ENCODE data around the gene PTGR2.
"Not testable (repeated sequence)": the region's sequence is repeated elsewhere in the genome, so short reads cannot be mapped to it uniquely, and the experiment has no call there.

PTGR2 gene

GRCh38 chr14:73829526-73830431, 21.9 kb upstream of the PTGR2 start:
- no peak for DNase-seq
- intact Hi-C loops (cut with DNase I) = loop anchor here (10.0 kb wide), 1 partner anchor 75 kb away; no protein-coding TSS in a partner anchor

- intact Hi-C loops (cut with DNase I) = no loop called here
- no peak for DNase-seq
Observed at GRCh38 chr14:73833034-73833433, 18.6 kb upstream of the PTGR2 start.

GRCh38 chr14:73833530-73834260, 17.9 kb upstream of the PTGR2 start:
- intact Hi-C loops (cut with DNase I) = no loop called here

GRCh38 chr14:73834261-73834625, 17.4 kb upstream of the PTGR2 start:
- no peak for DNase-seq
- intact Hi-C loops (cut with DNase I) = no loop called here

More at GRCh38 chr14:73833530-73834260, 17.9 kb upstream of the PTGR2 start:
- DNase-seq = peak in 6 of 10 donors; percentile 12 to 87 (median 38)

GRCh38 chr14:73838293-73839034, 13.2 kb upstream of the PTGR2 start:
- intact Hi-C loops (cut with DNase I) = not testable (repeated sequence)

GRCh38 chr14:73842201-73842600, 9.4 kb upstream of the PTGR2 start:
- intact Hi-C loops (cut with DNase I) = no loop called here
- DNase-seq = no peak

More at GRCh38 chr14:73838293-73839034, 13.2 kb upstream of the PTGR2 start:
- not testable (repeated sequence) for DNase-seq

GRCh38 chr14:73842851-73843250, 8.8 kb upstream of the PTGR2 start:
- intact Hi-C loops (cut with DNase I) = no loop called here
- DNase-seq = no peak

GRCh38 chr14:73843296-73843695, 8.3 kb upstream of the PTGR2 start:
- intact Hi-C loops (cut with DNase I) = no loop called here

GRCh38 chr14:73846947-73847346, 4.7 kb upstream of the PTGR2 start:
- DNase-seq = peak in 1 of 10 donors; percentile 2
- intact Hi-C loops (cut with DNase I) = no loop called here

More at GRCh38 chr14:73843296-73843695, 8.3 kb upstream of the PTGR2 start:
- no peak for DNase-seq

GRCh38 chr14:73851000-73851399, 631 bp upstream of the PTGR2 start:
- no peak for DNase-seq
- intact Hi-C loops (cut with DNase I) = no loop called here

GRCh38 chr14:73859145-73859544, 7.5 kb downstream of the PTGR2 start:
- DNase-seq = no peak
- intact Hi-C loops (cut with DNase I) = no loop called here

GRCh38 chr14:73861073-73861472, 9.4 kb downstream of the PTGR2 start:
- intact Hi-C loops (cut with DNase I) = no loop called here
- DNase-seq = no peak

GRCh38 chr14:73862480-73862879, 10.8 kb downstream of the PTGR2 start:
- intact Hi-C loops (cut with DNase I) = no loop called here
- peak in 1 of 10 donors; percentile 9 for DNase-seq

- no peak for DNase-seq
- intact Hi-C loops (cut with DNase I) = no loop called here
Observed at GRCh38 chr14:73863209-73863608, 11.6 kb downstream of the PTGR2 start.

- intact Hi-C loops (cut with DNase I) = no loop called here
- DNase-seq = no peak
Observed at GRCh38 chr14:73865534-73866113, 14.0 kb downstream of the PTGR2 start.

GRCh38 chr14:73869754-73870153, 18.1 kb downstream of the PTGR2 start:
- peak in 1 of 10 donors; percentile 31 for DNase-seq
- intact Hi-C loops (cut with DNase I) = not testable (repeated sequence)

GRCh38 chr14:73870525-73871235, 19.0 kb downstream of the PTGR2 start:
- no peak for DNase-seq
- intact Hi-C loops (cut with DNase I) = no loop called here

- intact Hi-C loops (cut with DNase I) = no loop called here
- no peak for DNase-seq
Observed at GRCh38 chr14:73873660-73874059, 22.0 kb downstream of the PTGR2 start.

- intact Hi-C loops (cut with DNase I) = no loop called here
- DNase-seq = no peak
Observed at GRCh38 chr14:73877790-73878189, 26.2 kb downstream of the PTGR2 start.

GRCh38 chr14:73878436-73878835, 26.8 kb downstream of the PTGR2 start:
- DNase-seq = no peak
- intact Hi-C loops (cut with DNase I) = no loop called here

Data from posterior cingulate gyrus (tissue), 11 donors.